ENCODE measurements around the gene FBXL14.

The FBXL14 gene

DNA sequence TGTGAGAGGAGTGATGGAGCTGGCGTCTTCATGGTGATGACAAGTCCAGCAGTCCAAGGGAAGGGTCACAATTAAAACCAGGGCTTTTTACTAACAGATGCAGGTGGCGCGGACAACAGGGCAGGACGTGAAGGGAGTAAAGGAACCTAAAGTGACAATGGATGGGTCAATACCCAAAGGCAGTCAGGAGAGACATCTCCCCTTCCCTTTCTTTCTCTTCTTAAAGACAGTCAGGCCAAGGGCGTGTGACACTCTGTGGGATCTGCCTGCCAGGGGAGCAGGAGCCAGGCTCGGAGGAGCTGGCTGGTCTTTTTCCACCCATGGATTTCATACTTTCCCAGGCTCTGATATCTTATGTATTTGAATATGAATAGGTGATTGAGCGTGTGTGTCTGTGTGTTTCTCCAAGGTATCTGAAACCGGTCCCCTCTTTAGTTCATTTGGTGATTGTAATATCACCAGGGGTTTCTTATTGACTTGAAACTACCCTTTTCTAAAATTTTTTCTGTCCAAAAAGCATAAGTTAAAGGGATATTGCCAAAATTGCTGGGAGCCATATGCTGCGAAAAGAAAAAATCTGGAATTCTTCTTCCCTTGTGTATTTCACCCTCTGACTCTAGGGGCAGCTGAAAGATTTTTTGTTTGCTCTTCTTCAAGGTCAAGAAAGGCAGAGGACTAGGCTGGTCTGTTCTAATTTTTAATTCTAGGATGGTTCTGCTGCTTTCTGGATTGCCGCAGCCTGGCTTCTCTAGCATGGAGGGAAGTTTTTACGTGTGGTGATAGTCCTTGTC lies 61.8 kb downstream of the FBXL14 start:
- no peak for DNase-seq

DNA sequence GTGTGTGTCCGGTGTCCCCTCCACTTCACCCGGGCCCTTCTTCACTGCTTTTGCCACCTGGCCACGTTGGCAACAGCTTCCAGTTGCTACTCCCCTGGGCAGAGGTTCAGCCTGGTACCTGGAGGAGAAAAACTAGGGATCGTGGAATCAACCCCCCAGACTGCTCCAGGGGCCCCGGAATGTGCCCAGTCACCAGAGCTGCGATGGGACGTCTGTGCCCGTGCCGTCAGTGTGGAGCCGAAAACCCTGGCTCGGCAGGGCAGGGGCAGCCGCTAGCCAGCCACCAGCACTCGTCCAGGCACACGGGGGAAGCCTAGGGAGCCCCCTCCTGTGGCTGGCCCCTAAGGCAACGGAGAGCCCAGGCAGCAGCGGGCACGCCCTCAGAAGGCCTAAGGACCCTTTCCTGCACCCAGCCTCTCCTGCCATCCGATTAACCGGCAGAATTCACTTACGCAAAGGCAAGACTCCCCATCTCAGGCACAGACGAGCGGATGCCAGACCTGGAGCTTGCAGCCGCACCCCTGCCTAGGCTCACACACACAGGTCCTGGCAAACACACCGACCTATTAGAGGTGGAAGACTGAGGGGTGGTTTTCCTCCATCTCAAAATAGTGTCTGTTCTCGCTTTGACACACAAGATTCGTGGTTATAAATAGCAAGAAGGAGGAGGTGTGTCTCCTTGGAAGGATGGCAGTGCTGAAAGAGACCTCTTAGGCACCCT lies 62.6 kb downstream of the FBXL14 start:
- no peak for DNase-seq

DNA sequence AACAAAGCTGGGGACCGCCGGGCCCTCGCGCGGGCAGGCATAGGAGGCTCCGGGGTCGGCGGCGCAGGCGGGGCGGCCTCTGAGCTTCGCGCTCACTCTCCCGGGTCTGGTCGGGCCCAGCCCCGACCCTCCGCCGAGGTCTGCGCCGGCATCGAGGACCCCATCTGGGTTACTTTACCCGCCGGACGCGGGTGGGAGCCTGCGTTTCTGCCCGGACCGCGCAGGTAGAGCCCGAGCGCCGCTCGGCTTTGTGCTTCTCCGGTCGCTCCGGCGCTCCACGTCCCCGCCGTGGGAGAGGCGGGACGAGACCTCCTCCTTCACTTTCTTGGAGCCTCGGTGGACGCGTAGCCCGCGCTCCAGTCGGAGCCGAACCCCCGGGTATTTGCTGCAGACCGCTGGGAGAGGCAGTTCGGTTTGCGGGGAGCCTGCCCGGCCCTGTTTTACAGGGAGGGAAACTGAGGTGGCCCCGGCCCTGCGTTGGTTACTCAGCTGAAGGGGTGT lies 63.2 kb downstream of the FBXL14 start:
- no peak for DNase-seq

DNA sequence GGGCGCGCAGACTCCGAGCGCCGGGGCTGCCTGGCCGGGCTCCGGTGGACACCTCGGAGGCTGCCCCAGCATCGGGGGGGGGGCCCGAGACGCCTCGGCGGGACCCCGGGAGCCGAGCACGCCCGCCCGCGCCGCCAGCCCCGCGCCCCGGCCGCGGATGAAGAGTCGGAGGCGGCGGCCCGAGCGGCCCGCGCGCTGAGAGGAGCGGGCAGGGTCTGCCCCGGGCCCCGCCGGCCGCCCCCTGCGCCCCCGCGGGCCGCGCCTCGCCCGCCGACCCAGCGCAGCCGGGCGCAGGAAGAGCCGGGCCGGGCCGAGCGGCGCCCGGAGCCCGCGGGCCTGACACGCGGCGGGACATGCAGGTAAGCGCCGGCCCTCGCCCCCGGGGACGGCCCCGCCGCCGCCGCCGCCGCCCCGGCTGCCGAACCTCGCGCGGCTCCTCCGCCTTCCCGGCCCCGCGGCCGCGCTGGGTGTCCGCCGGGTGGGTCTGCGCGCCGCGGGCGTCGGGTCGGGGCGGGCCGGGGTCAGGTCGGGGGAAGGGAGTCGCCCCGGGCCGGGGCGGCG lies 63.7 kb downstream of the FBXL14 start:
- DNase-seq: no peak

DNA sequence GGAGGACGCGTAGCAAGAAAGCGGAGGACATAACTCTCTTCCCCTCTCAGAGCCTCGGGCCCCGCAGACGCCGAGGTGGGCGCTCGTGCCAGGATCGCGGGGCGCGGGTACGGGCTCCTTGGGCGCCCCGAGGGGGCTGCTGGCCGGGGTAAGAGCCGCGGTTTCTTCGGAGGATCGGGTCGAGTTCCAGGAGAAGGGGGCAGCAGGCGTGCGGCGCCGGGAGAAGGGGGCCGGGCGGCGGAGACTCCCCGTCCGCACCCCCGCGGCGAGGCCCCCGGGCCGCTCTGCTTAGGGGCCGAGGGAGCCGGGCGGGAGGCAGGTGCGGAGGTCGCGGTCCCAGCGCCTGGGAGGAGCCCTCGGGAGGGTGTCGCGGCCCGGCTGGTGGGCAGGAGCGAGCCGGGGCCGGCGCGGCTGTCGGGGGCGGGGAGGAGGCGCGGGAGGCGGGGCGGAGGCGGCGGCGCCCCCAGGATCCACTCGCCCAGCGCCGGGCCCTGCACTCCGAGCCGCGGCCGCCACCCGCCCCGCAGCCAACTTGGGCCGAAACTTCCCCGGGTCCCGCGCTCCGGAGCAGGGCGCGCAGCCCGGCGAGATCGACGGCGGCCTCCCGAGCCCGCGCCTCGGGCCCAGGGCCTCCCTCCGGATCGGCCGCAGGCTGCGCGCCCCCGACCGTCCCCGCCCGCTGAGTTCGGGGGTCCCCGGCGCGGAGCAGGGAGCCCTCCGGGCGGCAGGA lies 64.4 kb downstream of the FBXL14 start:
- no peak for DNase-seq

DNA sequence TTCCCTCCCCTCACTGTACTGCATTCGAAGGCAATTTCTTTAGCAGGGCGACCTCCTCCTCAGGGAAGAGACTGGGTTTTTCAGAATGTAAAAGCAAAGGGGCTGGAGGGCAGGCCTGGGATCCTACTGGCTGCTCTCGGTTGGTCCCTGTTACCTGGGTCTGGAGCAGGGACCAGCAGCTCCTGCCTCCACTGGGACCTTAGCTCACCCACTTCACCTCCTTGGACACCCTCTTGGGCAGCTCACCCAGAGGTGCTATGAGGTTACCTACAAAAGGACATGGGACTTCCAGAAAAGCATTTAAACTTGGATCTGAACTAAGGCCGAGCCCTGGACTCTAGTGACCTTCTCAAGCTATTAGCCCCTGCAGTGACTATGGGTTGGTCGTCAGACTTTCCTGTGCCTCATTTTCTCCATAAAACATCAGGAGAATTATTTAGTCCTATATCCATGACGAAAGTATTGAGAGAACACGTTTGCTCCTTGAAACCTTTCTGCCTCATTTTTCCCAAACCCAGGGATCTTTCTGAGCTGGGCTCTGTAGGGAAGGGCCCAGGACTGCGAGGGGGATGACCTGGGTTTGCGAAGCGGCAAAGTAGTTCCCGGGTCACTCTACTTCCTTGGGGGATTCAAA lies 65.0 kb downstream of the FBXL14 start:
- DNase-seq: no peak

DNA sequence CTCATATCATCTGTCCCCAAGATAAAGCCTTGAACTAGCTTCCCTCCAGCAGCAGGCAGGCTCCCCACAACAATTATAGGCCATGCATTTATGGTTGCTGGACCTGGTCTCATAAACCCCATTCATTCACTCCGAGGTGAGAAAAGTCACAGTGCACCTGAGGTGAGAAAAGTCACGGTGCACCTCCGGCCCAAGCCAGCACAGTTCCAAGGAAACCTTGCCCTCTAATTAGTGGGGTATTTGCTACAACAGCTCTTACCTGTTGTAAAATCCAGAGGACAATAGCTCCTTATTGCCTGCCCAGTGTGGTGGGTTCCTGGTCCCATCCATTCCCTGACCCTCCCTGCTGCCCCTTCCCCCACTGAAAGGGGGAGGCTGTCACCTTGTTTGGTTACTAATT lies 65.6 kb downstream of the FBXL14 start:
- no peak for DNase-seq

DNA sequence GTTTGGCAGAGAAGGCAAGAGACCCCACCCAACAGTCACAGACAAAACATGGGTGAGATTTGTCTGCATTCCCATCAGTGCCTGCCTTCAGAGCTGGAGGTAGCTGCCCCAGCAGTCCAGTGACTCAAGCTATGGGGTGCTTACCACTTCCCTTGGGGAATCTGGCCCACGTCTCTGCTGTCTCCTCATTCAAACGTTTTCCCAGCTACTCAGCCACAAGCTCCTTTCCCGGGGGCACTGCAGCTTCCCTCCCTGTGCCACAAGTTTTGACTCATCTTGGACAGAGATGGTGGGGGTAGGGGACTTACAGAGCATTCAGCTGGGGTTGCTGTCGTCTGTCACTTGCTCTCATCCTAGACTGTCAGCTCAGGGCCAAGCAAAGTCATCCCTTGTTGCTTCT lies 66.6 kb downstream of the FBXL14 start:
- no peak for DNase-seq

DNA sequence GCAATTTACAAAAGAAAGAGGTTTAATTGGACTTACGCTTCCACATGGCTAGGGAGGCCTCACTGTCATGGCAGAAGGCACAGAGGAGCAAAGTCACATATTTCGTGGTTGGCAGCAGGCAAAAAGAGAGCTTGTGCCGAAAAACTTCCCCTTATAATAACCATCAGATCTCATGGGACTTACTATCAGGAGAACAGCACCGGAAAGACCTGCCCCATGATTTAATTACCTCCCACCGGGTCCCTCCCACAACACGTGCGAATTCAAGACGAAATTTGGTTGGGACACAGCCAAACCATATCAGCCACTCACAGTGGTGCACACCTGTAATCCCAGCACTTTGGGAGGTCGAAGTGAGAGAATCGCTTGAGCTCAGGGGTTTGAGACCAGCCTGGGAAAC lies 68.5 kb downstream of the FBXL14 start:
- no peak for DNase-seq

DNA sequence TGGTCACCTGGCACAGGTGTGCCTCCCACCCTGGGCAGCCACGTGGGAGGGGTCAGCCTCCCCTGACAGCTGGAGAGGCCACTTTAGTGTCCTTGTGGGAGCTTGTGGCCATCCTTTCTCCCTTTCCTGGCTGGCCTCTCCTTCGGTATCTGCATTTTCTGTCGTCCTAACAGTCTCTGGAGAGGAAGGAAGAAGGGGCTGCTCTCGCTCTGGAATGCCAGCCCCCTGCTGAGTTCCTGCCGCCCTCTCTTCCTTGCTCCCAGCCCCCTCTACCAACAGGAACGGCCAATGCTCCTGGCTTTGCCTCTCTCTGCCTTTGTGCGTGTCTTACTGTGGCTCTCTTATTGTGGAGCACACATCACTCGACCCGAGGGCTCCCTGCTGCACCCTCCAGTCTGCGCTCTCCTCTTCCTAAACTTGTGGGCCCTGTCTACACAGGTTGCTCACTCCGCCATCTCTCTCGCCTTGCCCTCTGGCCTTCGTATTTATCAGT lies 70.8 kb downstream of the FBXL14 start:
- no peak for DNase-seq

DNA sequence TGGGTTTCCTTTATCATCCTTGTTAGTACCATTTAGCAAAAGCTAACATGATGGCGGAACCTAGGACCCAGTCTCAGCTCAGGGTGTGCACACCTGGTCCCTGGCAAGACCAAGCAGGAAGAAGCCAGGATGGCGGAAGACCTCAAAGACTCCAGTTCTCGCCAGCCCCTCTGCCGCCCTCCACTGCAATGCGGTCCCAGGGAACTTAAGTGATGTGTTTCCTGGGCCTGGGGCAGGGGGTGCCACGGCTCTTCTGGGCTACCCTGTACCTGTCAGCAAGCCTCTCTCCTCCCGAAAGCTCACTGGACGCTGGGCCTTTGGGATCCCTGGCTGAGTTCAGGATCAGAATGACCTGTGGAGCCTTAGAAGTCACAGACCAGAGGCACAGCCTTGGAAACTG lies 71.3 kb downstream of the FBXL14 start:
- no peak for DNase-seq

DNA sequence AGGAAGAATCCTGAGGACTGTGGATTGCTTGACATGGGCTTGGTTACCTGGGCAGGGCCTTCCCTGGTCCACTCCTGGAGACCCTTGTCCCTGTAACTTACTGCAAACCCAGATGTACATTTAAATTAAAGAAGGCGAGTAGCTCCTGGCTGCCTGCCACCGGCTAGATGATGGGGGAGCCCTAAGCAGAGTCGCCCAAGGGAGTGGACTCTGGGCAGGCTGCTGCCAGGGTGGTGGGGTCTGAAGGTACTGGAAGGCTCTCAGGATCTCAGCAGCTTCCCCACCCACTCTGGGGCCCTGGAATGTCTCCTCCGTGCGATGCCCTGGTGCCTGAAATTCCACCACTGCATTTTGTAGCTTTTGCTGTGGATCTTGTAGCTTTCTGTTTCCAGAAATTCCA lies 74.7 kb downstream of the FBXL14 start:
- no peak for DNase-seq

DNA sequence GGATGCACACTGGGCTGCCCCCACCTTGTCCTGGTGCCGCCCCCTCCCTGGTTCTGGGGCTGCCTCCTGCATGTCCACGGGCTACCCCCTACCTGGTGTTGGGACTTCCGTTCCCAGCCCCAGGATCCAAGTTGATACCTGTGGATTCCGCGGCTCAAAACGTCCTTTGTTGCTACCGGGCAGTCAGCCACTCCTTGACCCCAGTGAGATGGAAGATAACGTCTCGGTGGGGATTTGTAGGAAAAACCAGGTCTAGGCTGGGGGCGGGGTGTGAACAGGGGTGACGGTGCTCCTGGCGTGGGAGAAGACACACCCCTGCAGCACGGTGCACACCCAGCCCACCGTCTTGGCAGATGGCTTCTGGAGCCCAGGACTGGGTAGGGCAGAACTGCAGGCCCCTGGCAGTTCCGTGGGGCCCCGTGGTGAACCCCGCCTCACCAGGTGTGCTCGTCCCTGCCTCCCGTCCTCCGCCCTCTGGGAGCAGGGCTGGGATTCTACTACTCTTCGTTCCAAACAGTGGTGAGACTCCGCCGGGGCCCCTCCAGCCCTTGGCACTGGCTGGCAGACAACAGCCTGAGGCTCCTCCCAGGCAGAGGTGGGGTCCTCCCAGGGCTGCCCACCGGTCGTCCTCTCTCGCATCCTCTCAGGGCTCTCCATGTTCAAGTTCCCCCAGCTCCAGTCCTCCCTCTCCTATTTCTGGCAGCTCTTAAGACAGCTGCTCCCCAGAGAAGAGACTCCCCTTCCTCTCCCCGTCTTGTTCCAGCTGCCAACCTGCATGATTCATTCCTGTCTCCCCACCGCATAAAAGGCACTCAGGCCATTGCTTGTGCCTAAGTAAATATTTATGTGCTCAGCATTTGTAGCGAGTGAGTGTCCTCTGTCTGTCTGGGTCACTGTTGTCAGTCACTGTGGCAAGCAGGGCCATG lies 75.5 kb downstream of the FBXL14 start:
- DNase-seq: no peak

DNA sequence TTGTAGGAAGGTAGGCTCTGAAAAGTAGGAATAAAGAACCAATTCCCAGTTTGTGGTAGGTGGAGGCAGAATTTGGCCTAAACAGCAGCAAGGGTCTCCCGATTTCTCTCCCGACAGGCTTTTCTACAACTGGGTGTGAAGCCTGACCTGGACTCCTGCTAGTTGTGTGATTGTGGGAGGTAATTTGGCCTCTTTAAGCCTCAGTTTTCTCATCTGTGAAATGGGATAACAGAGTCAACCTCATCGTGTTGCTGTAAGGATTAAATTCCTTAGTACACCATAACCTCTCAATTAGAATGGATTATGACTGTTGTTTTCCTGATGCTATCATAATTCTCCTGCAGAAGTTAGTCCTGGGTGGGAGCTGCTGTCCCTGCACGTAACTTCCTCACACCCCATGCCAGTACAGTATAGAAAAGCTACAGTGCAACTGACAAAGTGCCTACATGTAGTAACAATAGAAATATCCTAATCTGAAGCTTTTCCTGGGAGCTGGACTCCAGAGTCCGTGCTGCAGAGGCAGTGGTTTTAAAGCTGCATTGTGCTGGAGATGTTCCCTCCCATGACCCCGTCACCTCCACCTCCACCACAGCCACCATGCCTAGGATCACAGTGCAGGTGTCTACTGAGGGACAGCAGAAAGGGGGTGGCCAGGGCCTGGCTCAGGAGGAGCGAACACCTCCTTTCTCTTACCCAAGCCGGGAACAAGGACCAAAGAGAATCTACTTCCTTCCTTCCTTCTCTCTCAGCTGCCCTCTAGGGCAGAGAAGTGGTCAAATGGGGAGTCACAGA lies 76.5 kb downstream of the FBXL14 start:
- DNase-seq: no peak

DNA sequence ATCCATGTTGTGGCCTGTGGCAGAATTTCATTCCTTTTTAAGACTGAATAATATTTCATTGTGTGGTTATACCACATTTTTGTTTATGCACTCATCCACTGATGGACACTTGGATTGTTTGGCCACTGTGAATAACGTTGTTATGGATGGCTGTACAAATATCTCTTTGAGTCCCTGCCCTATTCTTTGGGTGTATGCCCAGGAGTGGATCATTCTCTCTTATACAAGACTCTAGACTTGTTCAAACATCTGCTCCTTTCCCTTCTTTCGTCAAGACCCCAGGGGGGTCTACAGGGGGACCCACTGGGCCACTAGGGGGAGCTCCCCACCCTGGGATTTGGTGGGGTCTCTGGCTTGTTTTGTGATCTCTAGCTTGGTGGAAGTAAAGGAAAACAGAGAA lies 77.4 kb downstream of the FBXL14 start:
- DNase-seq: no peak
